Nephron progenitor cell (in vitro differentiated cells): ENCODE results near the gene TRIM40.

Experiments used
- DNase-seq: peaks from one replicate; pipeline ENCODE4 v3.0.0; 2021
- H3K27ac Mint-ChIP-seq: 2 replicates; pipeline ENCODE4 v1.8.0; 2021; ENCODE audit warnings: mild to moderate bottlenecking, moderate library complexity, mixed read lengths
- H3K27me3 Mint-ChIP-seq: 2 replicates; pipeline ENCODE4 v1.8.0; 2021; ENCODE audit warnings: mild to moderate bottlenecking, low read depth, mixed read lengths; ENCODE audit not compliant: poor library complexity
- H3K36me3 Mint-ChIP-seq: 2 replicates; pipeline ENCODE4 v1.8.0; 2021; ENCODE audit warnings: low read depth, mixed read lengths
- H3K4me1 Mint-ChIP-seq: 2 replicates; pipeline ENCODE4 v1.8.0; 2021; ENCODE audit warnings: mixed read lengths
- H3K4me3 Mint-ChIP-seq: 2 replicates; pipeline ENCODE4 v1.8.0; 2021; ENCODE audit warnings: mild to moderate bottlenecking, moderate library complexity, mixed read lengths
- H3K9me3 Mint-ChIP-seq: 2 replicates; pipeline ENCODE4 v1.8.0; 2021; ENCODE audit warnings: mild to moderate bottlenecking, moderate library complexity, mixed read lengths
- TF ChIP-seq, protein P1 (sequence below): fragments of 200-600 bp; sonication (generic); IDR thresholded peaks from 2 replicates; pipeline ENCODE4 v1.5.0; 2021; ENCODE audit warnings: antibody characterized with exemption

The TRIM40 gene

DNA sequence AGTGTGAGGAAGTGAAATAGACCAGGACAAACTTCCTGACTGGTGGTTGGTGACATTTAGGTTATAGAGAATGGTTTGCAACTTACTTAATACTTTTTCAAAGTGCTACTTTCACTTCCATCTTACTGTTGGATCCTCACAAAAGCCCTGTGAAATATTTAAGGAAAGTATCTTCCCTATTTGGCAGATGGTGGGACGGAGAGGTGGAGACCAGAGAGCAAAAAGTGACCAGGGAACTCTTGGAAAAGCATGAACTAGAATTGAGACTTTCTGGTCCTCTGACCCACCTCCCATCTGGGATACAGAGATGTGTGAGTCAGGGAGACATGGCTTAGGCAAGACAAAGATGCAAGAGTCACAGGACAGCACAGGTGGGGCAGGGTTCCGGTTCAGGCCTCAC, 22.1 kb downstream of the TRIM40 start:
- Mint-ChIP-seq H3K4me1 (peaks cover 4% of the 10 kb centered on the region), H3K36me3 (no peaks in the 10 kb centered on the region), H3K27ac (no peak overlapping the region), H3K4me3 (no peak overlapping the region), H3K27me3 (peaks cover 41% of the 10 kb centered on the region), H3K9me3 (no peaks in the 10 kb centered on the region)
- TF ChIP-seq, protein P1, sequence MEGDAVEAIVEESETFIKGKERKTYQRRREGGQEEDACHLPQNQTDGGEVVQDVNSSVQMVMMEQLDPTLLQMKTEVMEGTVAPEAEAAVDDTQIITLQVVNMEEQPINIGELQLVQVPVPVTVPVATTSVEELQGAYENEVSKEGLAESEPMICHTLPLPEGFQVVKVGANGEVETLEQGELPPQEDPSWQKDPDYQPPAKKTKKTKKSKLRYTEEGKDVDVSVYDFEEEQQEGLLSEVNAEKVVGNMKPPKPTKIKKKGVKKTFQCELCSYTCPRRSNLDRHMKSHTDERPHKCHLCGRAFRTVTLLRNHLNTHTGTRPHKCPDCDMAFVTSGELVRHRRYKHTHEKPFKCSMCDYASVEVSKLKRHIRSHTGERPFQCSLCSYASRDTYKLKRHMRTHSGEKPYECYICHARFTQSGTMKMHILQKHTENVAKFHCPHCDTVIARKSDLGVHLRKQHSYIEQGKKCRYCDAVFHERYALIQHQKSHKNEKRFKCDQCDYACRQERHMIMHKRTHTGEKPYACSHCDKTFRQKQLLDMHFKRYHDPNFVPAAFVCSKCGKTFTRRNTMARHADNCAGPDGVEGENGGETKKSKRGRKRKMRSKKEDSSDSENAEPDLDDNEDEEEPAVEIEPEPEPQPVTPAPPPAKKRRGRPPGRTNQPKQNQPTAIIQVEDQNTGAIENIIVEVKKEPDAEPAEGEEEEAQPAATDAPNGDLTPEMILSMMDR = no peak
- DNase-seq = no peak

DNA sequence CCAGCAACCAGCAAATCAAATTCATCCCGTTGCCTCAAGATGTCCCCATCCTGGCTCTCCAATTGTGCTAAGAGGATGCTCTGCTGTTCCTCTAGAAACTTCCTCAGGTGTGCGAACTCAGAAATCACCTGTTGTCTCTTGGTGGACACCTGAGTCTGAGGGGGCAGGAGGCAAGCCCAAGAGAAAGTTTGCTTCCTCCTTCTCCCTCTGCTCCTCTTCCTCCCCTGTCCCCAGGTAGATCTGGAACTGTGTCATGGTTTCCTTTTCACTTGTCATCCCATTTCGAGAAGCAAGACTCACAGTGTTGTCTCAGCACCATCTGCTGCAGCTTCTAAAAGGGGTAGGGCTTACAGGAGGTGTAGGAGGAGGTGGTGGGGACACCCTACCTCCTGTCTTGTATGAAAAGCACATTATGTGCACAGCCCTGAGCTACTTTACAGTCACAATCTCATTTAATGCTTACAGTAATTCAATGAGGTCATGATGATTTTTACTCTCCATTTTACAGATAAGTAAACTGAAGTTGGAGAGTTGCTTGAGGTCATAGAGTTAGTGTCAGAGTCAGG, 22.6 kb downstream of the TRIM40 start:
- no peak overlapping the region for H3K27ac Mint-ChIP-seq
- H3K4me3 Mint-ChIP-seq = no peak overlapping the region
- H3K27me3 Mint-ChIP-seq = peaks cover 41% of the 10 kb centered on the region

DNA sequence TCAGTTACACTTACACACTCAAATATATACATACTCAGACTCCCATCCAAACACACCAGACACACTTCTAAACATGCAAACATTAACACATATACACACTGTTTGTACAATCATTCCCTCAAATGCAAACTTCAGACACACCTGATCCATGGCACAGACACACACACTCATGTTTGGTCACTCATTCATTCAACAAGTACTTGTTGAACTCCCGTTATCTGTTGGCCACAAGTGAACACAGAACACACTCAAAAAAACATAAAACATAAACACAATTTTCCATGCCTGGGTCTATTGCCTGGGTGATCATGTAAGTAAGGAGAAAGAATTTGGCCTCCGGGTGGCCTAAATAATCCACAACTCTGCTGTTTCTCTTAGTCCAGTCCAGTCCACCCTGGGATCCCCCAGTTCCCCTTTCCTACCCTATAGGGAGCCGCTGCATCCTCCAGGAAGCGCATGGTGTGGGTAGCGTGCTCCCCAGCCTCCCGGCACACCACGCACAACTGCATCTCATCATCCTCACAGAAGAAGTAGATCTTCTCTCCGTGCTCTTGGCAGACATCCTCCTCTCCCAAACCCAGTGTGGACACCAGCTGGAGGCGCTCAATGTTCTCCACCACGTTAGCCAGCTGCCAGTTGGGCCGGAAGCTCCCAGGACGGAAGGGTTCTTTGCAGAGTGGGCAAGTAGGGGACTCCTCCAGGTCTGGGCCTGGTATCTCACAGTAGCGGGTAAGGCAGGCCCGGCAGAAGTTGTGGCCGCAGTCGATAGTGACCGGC, 24.3 kb downstream of the TRIM40 start:
- no peak for DNase-seq
- TF ChIP-seq, protein P1 = no peak
- Mint-ChIP-seq H3K27ac (no peak overlapping the region), H3K9me3 (no peaks in the 10 kb centered on the region), H3K4me3 (no peak overlapping the region), H3K36me3 (no peaks in the 10 kb centered on the region), H3K4me1 (peaks cover 4% of the 10 kb centered on the region), H3K27me3 (peaks cover 33% of the 10 kb centered on the region)

More for the DNA sequence above, 22.6 kb downstream of the TRIM40 start:
- DNase-seq = no peak
- Mint-ChIP-seq H3K36me3 (no peaks in the 10 kb centered on the region), H3K4me1 (peaks cover 4% of the 10 kb centered on the region), H3K9me3 (no peaks in the 10 kb centered on the region)
- TF ChIP-seq, protein P1 = no peak

DNA sequence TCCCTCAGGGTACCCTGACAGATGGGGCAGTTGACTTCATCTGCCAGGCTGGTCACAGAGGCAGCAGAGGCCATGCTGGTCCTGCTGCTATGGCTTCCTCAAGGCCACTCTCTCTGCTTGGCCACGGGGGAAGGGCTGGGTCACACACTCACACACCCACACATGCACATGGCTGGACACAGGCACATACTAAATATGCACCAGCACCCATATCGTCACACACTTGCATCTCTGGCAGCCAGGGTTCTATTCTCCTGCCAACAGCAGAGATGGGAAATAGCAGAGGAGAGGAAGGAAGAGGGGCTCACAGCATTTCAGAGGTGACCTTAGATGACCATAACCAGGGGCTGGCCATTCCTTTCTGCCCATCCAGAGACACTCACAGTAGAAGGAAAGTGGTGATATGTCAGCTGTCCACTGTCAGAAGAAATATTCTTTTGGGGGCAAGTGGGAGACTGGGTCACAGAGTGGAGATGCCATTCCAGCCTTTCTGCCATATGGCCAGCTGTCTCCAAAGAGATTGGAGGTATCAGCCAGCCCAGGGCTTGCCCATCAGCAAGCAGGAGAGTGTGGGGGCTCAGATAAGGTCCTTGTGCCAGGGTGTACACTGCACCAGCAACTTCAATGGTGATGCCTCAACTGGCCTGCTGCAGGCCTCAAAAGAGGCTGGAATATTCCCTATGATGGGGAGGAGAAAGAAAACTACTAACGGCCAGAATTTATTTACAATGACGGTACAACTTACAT, 25.0 kb downstream of the TRIM40 start, which contains the start of gene TRIM10:
TRIM10 (minus strand) TSS at position 427 of the 747 bp plus-strand sequence; CDS start at position 74, 353 bp downstream.
- peaks cover 33% of the 10 kb centered on the region for H3K27me3 Mint-ChIP-seq
- no peak within 1 kb of the TSS for H3K4me3 Mint-ChIP-seq
- no peaks in the 10 kb centered on the region for H3K36me3 Mint-ChIP-seq
- no peaks in the 10 kb centered on the region for H3K9me3 Mint-ChIP-seq
- H3K27ac Mint-ChIP-seq = no peak within 1 kb of the TSS
- peaks cover 4% of the 10 kb centered on the region for H3K4me1 Mint-ChIP-seq
- TF ChIP-seq, protein P1 = no peak
- DNase-seq = no peak

DNA sequence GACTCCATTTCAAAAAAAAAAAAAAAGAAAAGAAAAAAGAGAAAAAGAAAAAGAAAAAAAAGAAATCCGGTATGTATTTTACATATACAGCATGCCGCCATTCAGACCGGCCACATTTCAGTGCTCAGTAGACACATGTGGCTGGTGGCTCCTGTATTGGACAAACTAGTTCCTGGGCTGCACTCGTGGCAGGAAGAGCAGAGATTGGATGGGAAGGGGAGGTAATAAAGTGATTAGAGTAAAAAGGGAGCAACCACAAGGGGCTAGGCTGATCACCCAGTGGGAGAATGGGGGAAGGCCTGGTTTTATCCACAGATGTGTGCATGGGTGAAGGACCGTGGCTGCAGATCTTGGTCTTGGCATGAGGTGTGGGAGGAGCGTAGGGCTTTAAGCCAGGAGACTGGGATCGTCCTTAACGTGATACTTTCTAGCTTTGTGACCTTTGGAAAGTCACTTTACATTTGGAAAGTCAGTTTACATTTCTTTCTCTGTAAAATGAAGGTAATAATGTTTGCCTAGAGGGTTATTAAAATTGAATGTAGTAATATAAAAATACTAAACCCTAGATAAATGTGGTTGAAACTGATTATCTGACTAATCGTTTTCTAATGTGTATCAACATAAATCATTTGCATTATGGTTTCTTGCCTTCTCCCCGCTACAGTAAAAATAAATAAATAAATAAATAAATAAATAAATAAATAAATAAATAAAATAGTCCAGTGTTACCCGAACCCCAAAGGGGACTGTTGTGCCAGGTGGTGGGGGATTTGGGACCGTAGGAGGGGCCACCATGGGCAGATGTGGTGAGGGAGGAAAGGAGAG, 26.5 kb downstream of the TRIM40 start:
- Mint-ChIP-seq H3K27me3 (peaks cover 33% of the 10 kb centered on the region), H3K36me3 (no peaks in the 10 kb centered on the region), H3K4me1 (no peaks in the 10 kb centered on the region), H3K27ac (no peak overlapping the region), H3K9me3 (no peaks in the 10 kb centered on the region), H3K4me3 (no peak overlapping the region)
- TF ChIP-seq, protein P1 = no peak
- DNase-seq = no peak
